Activated CD4-positive, CD25-positive, alpha-beta regulatory T cell treated with anti-CD3 and anti-CD28 coated beads, Interleukin-2, amount 50 U/mL, for 72 hours (primary cell): ENCODE results near the gene CD93.

ENCODE experiments used
- DNase-seq: peaks from one replicate; pipeline ENCODE4 v3.0.0; 2021

The CD93 gene

DNA sequence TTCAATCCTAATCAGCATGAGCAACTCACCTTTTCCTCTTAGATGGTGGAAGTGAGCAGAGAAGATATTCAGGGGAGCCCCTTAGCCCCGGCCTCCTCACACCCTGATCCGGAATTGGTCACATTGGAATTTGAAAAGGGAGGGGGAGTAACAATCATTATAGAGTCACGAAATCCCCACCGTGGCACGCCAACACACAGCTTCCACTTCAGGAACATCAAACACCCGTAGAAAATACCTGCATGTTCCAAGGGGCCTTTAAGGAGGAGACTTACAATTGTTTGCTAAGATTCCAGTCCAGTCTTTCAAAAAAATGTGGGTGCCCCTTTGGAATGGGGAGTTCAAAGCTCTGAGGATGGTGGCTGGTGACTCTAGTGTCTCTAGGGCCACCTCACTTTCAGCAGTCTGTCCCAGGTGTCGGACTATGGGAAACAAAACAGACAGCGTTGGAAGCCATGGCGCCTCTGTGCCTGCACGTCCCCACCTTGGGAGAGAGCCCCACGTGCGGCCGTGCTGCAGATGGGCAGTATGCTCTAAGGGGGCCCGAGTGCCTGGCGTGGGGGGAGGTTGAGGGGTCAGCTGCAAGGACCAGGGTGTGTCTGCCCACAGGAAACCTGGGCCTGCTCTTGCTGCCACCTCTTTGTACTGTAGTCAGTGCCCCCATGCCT lies 2.4 kb downstream of the CD93 start:
- DNase-seq: no peak

DNA sequence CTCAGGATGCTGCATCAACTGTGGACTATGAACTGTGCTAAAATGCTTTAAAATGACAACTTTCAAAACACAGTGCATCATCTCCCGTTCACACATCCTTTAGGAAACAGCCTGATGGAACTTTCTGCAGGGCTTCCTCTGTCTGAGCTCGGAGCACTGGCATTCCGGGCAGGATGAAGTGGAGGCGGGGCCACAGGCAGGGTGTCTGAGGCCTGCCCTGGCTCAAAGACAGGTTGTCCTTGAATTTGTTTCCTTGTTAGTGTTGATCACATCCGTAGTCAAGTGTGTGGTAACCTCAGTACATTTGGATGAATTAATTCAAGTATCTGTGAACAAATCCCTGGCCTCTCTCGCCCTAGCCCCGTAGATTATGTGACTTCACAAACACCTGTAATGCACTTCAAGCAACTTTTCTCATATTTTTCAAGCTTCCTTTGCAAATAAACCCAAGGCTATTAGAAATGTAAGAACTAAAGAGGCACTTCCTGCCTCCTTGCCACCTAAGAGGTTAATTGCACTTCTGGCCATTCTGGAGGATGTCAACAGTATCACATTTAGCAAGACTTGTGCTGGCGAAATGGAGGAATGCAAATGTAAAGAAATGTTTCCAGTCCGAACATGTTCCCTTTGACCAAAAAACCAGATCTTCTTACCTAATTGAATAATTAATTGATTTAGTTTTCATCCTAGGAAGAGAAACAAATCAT lies 3.1 kb downstream of the CD93 start:
- DNase-seq: no peak

DNA sequence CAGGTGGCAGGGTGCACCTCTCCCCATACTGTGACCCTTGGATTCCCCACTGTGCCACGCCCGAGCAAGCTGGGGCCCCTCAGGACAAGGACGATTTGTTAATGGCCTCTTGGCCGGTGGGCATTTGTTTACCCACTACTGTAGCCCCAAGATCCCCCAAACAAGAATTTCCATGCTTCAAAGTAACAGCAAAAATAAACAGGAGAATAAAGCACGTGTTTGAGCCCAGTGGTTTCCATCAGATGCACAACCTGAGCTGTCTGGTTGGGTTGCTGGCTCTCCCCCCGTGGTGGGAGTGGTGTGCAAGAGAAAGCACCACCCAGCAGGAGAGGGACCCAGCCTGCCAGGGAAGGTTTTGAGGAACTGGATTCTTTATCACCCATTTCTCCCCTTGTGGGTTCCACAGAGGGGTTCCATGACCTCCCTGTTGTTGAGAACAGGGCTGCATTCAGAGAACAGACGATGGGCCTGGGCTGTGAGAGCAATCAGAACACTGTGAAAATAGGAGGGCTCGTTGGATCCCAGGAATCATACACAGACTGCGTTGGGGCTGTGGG lies 4.8 kb downstream of the CD93 start:
- no peak for DNase-seq

DNA sequence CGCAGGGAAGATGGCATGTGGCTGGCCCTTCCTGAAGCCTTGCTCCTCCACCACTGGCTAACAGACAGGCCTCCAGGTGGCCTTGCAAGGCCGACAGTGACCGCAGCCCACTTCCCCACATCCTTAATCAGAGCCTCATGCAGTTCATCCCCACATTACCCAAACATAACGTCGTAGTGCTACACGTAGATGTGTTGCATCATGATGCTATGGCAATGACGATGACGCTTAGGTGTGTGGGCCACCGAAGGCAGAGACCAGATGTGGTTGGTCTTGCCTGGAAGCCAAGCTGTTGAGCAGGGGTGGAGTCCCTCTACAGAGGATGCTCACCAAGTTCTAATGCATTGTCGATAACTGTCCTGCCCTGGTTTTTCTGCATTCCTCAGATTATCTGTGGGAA lies 5.6 kb downstream of the CD93 start:
- no peak for DNase-seq

DNA sequence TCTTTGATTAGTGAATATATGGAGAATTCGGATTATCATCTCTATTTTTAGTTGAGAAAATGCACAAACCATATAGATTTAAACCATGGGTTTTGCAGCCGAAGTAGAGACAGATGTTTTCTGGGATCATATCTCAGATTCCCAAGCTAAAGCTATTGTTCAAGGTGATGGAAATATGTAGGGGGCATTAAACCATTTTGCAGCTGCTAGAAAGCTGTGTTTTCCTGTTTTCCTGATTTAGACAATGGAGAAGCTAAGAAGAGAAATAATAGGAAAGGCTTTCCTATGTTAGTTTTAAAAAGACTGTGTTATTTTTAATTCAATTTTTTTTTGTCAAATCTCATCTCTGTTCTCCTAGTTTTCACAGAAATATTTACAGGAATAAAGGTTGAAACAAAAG lies 6.2 kb downstream of the CD93 start:
- no peak for DNase-seq

DNA sequence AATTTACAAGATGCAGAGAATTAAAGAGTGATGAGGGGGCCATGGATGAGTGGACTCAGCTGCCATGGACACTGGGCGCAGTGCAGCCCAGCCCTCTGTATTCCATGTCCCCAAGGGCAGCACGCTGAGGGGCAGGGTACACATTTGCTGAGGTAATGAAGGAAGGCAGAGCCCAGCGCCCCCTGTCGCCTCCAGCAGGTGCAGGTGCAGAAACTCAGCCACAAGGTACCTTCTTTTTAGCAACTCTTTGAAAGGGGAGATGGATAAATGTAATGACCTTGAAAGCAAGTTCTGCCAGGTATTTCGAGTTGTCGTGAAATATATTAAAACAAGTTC lies 7.1 kb downstream of the CD93 start:
- no peak for DNase-seq

DNA sequence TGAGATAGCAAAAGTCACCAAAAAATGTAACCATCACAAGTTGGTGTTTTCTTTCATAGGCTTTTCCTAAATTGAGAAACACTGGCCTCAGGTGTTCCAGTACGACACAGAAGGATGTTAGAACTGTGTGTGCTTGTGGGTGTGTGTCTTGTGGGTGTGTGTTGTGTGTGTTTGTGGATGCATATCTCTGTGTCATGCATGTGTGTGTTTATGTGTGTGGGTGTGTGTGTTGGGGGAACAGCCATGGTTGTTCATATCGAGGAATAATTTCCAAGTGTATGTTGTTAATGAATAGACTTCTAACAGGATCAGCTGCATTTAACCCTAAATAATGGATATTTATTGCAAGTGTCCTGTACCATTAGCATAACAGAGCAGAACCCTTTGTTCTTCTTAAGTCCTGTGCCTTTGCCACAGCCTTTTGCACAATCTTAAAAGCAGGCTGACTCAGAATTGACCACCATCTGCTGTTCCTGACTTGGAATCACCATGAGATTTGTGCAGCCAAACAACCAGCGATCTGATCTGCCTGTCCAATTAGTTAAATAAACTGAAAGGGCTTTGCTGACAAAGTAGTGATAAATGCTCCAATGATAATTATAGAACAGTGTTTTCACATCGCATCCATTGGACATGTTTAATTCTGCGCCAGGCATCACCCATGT lies 7.6 kb downstream of the CD93 start:
- DNase-seq: no peak

DNA sequence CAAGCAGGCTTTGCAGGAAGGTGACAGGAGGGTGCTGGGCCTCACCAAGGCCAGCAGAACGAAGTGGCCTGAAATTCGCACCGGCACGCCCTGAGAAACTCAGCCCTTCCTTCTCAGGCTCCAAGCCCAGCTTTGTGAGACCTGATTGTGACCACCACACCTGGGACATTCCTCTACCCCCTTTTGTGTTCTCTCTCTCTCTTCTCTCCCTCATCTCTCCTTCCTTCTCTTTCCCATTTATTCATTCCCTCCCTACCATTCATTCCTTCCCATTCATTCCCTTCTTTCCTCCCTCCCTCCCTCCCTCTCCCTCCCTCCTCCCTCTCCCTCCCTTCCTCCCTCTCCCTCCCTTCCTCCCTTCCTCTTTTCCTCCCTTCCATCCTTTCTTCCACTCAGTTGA lies 8.8 kb downstream of the CD93 start:
- DNase-seq: no peak

DNA sequence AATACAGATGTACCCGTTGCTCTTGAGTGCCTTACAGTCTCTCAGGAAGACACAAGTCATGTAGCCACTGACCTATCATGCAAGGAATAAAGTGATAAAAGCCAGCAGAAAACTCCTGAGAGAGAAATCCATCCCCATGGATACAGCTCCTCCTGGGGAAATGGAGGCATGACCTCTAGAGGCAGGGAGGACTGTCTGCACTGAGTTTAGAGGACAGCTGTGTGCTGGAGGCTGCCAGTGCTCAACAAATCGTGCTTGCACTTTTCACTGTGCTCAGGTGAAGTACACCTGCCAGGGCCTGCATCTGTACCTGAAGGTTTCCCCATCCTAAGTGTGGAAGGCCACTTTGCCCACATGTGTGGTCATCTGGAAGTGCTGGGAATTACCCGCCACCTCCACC lies 12.1 kb downstream of the CD93 start:
- no peak for DNase-seq

DNA sequence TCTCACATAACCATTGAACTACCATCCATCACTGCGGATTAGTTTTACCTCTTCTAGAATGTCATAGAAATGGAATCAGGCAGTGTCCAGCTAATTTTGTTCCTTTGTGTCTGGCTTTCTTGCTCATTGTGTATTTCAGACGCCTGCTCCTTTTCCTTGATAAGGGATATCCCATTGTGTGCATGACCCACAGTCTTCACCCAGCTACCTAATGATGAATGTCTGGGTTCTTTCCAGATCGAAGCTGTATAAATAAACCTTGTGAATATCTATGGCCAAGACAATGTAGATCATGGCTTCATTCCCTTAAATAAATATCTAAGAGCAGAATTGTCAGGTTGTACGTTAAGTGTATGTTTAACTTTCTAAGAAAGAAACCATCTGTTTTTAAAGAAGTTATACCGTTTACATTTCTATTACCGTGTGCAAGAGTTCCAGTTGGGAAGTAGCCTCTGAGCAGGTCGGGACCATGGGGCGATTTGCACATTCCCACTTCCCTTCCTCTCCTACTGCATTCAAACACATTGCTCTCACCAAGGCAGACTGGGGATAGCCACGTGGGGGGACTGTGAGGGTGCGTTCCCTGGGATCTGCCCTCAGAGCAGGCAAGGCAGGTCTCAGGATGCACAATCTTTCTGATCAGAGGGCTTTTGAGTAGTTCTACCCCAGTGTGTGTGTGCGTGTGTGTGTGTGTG lies 13.1 kb downstream of the CD93 start:
- no peak for DNase-seq

DNA sequence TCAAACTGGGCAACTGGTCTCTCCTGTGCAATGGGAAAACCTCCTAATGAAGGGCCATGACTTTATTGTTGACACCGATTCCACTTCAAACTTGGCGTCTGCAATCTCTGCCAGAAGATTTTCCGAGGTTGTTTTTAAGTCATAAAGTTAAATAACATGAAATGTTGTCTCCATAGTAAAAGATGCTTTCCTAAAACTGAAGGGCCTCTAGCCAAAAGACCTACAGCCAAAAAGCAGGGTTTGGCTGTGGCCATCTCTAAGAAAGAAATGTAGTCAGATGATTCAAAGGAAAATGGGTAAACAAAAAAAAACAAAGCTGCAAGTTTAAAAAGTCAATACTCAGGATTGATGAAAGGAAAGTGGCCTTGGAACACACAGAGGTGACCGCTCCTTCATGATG lies 14.1 kb downstream of the CD93 start:
- DNase-seq: no peak

DNA sequence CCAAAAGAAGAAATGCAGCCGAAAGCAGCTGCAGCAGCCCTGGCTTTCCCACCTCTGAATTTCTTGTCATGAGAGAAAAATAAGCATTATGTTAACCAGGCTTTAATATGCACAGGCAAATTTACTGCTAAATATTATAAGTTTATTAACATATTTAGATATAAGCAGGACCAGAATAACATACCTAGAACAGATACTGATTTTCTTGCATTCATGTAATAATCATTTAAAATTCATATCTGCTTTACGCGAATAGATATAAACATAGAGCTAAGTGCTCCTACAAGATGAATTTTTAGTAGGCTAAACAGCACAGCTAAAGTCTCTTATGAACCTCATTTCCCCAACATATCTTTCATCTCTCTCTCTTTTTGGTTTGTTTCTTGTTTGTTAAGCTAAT lies 14.7 kb downstream of the CD93 start:
- no peak for DNase-seq

DNA sequence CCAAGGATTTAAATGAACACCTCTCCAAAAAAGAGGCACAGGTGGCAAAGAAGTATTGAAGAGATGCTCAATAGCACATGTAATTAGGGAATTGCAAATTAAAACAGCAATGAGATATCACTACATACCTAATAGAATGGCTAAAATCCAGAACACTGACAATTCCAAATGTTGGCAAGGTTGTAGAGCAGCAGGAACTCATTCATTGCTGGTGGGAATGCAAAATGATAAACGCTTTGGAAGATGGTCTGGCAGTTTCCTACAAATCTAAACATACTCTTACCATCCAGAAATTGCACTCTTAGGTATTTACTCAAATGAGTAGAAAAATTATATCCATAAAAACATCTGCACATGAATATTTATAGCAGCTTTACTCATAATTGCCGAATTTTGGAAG lies 17.0 kb downstream of the CD93 start:
- DNase-seq: no peak

DNA sequence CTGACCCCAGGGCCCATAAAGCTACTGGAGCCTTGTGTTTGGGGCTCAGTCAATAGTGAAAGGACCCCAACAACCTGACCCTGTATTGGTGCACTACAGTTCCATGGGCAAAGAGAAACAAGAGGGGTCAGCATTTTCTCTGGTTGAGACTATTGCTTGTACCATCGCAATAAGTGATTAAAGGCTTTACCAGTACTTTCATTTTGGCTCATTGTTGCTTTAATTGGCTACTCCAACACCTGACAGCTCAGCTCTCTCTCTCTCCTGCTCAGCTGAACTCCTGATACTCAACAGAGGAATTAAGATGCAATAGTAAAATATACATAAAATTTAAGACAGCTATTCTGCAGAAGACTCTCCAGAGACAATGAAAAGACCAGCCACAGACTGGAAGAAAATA lies 17.8 kb downstream of the CD93 start:
- DNase-seq: no peak

DNA sequence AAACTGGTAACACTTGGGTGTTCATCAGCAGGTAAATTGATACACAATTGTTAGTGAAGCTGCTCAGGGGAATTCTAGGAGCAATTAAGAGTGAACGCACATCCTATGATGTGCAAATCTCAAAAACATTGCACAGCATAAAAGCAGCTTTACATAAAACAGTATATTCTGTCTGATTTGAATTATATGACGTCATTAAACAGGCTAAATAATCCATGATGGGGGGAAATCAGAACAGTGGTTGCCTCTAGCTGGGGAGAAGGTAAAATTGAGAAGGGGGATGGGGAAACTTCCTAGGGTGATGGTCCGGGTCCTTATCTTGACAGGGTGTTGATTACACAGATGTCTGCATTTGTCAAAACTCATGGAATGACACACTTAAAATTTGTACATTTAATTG lies 19.4 kb downstream of the CD93 start:
- DNase-seq: no peak

DNA sequence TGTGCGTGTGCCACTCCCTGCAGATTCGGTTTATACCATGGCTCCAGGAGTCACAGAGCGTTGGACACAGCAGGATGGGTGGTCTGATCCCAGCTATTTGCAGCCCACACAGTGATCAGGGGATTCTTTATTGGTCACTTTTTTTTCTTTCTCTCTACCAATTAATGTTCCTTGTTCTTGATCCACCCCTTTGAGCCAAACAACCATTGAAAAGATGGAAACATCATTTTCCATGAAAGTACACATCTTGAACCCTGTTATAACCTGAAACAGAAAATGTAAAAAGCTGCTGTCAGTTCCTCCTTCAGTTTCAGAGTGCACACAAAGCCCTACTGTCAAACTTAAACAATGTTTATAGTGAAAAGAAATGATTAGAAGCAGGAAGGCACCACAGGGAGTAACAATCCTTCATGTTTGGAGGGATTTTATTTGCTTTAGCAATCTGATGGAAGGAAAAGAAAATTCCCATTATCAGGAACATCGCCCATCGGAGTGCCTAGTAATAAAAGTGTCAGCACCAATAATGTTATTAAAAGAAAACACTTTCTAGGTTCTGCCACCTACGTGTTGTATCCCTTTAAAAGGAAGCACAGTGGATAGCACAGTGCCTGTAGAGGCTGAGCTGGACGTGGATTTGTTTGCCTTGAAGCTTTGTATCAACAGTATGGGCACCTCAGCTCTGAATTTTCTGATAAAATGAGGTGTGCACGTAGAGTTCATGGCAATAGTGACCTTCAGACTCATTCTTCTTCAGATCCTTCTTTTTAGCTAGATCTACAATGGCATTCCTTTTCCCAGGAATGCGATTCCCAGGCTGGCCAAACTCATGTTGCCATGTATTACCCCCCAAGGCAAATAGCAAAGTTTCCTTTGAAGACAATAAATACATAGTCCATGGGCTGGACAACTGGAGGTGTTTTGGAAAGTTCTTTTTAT lies 20.6 kb downstream of the CD93 start:
- no peak for DNase-seq

DNA sequence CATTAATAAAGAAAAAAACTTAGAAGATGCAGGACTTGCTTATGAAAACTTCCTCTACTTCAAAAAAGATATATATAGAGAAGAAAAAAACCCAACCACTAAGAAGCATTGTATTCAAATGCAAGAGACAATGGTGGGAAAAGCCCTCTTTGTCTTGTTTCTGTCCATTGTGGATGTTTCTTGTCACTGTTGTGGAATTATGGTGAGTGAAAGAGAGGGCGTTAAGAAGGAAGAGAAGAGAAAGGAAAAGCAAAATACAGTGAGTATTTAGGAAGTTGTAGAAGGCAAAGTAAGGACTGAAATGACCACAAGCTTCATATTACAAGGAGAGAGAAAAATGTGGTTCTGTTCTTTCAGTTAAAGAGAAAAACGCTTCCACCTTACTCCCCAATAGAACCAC lies 22.5 kb downstream of the CD93 start:
- DNase-seq: no peak

DNA sequence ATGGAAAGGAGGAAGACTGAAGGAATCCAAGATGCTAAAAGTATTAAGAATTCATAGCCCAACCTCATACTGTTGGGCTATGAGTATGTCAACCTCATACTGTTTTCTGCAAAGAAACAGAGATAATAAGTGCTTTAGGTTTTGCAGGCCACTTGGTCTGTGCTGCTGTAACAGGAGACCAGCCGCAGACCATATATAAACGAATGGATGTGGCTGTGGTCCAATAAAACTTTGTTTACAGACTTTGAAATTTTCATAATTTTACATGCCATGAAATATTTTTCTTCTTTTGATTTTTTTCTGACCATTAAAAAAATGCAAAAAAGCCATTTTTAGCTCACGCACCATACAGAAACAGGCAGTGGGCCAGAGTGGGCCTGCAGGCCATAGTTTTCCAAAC lies 23.0 kb downstream of the CD93 start:
- no peak for DNase-seq

DNA sequence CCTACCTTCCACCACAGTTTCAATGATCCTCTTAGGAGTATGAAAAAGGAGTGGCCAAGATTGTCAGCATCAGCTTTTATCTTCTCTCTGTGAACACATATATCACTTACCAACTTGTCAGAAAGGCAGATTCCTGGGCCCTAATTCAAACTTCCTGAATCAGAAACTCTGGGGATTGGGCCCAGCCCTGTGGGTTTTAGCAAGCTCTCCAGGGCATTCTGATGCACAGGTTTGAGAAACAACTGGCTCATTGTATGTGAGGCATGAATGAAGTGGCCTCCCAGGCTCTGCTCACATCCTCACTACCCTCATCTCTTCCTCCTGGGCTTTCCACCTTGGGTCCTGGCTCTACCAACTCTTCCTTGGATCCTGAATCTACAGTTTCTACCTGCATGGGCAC lies 23.5 kb downstream of the CD93 start:
- no peak for DNase-seq

DNA sequence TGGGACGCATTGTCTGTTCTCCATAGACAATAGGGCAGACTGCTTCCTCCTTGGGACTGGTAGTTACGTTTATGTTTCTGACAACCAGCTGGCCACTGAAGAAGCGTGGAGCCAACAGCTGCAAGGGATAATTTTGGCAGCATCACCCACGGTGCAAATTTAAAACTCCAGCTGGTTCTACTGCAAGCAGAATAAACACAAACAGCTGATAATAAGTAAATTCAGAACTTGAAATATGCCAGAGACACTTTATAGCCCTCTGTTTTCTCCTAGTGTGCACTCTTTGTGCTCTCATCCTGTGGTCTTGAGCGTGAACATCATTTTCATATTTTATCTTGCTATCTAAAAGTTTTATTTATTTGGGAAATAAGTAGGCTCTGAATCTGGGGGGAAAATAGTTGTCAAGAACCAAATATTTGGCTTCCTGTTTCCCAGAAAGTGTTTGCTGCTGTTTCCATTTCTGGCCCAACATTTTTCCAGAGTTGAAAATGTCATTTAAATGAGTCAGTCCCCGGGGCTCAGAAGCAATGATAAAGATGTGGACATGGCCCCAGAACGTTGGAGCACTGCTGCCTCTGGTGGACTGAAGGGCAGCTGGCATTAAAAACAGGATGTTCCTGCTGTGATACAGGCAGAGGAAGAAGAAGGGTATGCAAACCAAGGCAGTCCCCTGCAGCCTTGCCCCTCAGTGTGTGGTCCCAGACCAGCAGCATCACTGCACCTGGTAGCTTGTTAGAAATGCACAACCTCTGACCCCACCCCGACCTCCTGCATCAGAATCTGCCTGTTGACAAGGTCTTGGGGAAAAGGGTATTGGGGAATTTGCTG lies 24.2 kb downstream of the CD93 start:
- DNase-seq: no peak

DNA sequence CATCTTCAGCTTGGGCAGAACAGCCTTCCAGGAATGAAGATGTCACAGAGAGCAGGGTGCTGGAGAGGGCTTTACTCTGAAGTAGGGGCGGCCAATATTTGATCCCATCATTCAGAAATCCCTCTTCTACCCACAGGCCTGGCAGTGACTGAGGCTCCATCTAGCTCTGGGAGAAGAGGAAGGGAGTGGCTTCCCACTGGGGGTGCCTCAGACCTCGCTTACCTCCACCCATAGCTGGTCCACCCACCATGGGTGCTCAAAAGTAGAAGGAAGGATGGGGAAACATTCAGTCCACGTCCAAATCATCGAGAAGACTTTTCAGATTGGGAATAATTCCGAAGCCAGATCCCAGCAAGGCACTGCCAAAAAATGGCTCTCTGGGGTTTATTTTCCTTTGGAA lies 24.9 kb downstream of the CD93 start:
- no peak for DNase-seq

DNA sequence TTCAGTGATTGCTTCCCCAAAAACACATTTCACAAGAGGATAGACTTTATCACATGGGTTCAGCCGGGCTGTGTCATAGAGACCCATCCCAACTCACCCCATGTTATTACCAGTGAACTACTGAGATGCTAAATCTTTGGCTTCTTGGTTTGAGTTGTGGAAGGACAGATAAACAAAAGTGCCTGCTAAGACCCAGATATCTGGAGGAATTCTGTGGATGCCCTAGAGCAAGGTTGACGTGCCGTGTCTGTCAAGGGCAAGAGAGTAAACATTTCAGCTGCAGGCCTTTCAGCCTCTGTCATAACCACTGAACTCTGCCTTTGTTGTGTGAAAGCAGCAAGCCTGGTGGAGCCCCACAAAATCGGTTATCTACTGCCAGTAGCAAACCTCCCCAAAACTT lies 25.5 kb downstream of the CD93 start:
- no peak for DNase-seq
